SK-N-SH (cell line): Measurements from ENCODE around the gene SPAG8. TPM values are rescaled to one million over a fixed set of nuclear protein-coding genes. Genes with fewer than 3 reads are reported as not detected.

Source experiments
- CTCF ChIA-PET: fragments of 300-600, 350-600 bp; formaldehyde crosslinking; extraction: SDS; loops from one replicate; lab custom pipeline; 2021; lab: Yijun Ruan, JAX
- POLR2A ChIA-PET: fragments of 350-600 bp; sonication (Branson Sonifier 250); formaldehyde crosslinking; extraction: SDS; loops from one replicate; lab custom pipeline; 2020; ENCODE audit warnings: antibody characterized with exemption, inconsistent platforms; lab: Yijun Ruan, JAX
- DNase-seq: peaks from one replicate; pipeline ENCODE4 v3.0.0; 2012
- H2AFZ ChIP-seq: fragments of 200-600 bp; sonication (generic); 2 replicates; pipeline ENCODE4 v1.8.1; 2016; ENCODE audit warnings: antibody characterized with exemption, mild to moderate bottlenecking, low read depth
- H3F3A ChIP-seq: fragments of 200-600 bp; sonication (generic); replicated peaks from 2 replicates; pipeline ENCODE3; 2016; ENCODE audit warnings: antibody characterized with exemption, mild to moderate bottlenecking; ENCODE audit not compliant: insufficient read depth
- H3K27ac ChIP-seq, 2 experiments: fragments of 200-500 bp in 1 of 2; fragments of 200-600 bp in 1 of 2; sonication (Bioruptor generic) in 1 of 2; sonication (generic), shearing (Covaris generic) in 1 of 2; 2 replicates each; pipeline versions ENCODE4 v1.5.1 to v1.6.1; 2014 to 2016; ENCODE audit warnings: low read depth in 2 of 2, inconsistent platforms in 1 of 2, low read length in 1 of 2, mild to moderate bottlenecking in 1 of 2, mixed read lengths in 1 of 2
- H3K27me3 ChIP-seq: fragments of 200-600 bp; sonication (generic), shearing (Covaris generic); 2 replicates; pipeline ENCODE4 v1.6.1; 2016; ENCODE audit warnings: mixed run types; ENCODE audit not compliant: insufficient read depth
- H3K36me3 ChIP-seq, 2 experiments: fragments of 200-500 bp in 1 of 2; fragments of 200-600 bp in 1 of 2; sonication (Bioruptor generic) in 1 of 2; sonication (generic) in 1 of 2; replicated peaks in 1 of 2; 2 replicates each; pipeline versions ENCODE3 to v1.5.1; 2014 to 2016; ENCODE audit warnings: low read length in 1 of 2, mild to moderate bottlenecking in 1 of 2; ENCODE audit not compliant: insufficient read depth in 2 of 2, control insufficient read depth in 1 of 2
- H3K4me1 ChIP-seq, 2 experiments: fragments of 200-500 bp in 1 of 2; fragments of 200-600 bp in 1 of 2; sonication (Bioruptor generic) in 1 of 2; sonication (generic), shearing (Covaris generic) in 1 of 2; 2 replicates each; pipeline versions ENCODE4 v1.5.1 to v1.6.1; 2014 to 2016; ENCODE audit warnings: low read depth in 1 of 2, low read length in 1 of 2, mixed run types in 1 of 2; ENCODE audit not compliant: insufficient read depth in 2 of 2, control insufficient read depth in 1 of 2
- H3K4me2 ChIP-seq: fragments of 200-600 bp; sonication (generic), shearing (Covaris generic); 2 replicates; pipeline ENCODE4 v1.6.1; 2017; ENCODE audit warnings: mixed run types
- H3K4me3 ChIP-seq, 2 experiments: fragments of 200-500 bp in 1 of 2; fragments of 200-600 bp in 1 of 2; sonication (Bioruptor generic) in 1 of 2; sonication (generic), shearing (Covaris generic) in 1 of 2; 2 replicates each; pipeline versions ENCODE4 v1.5.1 to v1.8.1; 2014 to 2016; ENCODE audit warnings: low read depth in 2 of 2, inconsistent platforms in 1 of 2, low read length in 1 of 2, mild to moderate bottlenecking in 1 of 2, mixed read lengths in 1 of 2, moderate library complexity in 1 of 2
- H3K79me2 ChIP-seq: fragments of 200-600 bp; sonication (generic); 2 replicates; pipeline ENCODE4 v1.8.1; 2017; ENCODE audit warnings: mild to moderate bottlenecking; ENCODE audit not compliant: insufficient read depth
- H3K9ac ChIP-seq: fragments of 200-600 bp; sonication (generic); 2 replicates; pipeline ENCODE4 v1.6.1; 2017; ENCODE audit warnings: mixed run types
- H3K9me2 ChIP-seq: fragments of 200-600 bp; sonication (generic); 2 replicates; pipeline ENCODE4 v1.6.1; 2017; ENCODE audit warnings: mixed run types
- H3K9me3 ChIP-seq: fragments of 200-600 bp; sonication (generic); 2 replicates; pipeline ENCODE4 v1.6.1; 2017; ENCODE audit warnings: mixed run types, mild to moderate bottlenecking, moderate library complexity
- H4K20me1 ChIP-seq: fragments of 200-600 bp; sonication (generic); 2 replicates; pipeline ENCODE4 v1.6.1; 2017; ENCODE audit warnings: mild to moderate bottlenecking, mixed run types; ENCODE audit not compliant: insufficient read depth
- ELF1 ChIP-seq: IDR thresholded peaks from 2 replicates; pipeline ENCODE4 v1.4.0; 2012
- EP300 ChIP-seq, 2 experiments: IDR thresholded peaks; 2 replicates each; pipeline versions ENCODE4 v1.4.0 to v1.6.1; 2012; ENCODE audit warnings: borderline replicate concordance in 1 of 2, low read depth in 1 of 2, low read length in 1 of 2
- FOXM1 ChIP-seq: IDR thresholded peaks from 2 replicates; pipeline ENCODE4 v1.4.0; 2012; ENCODE audit warnings: low read depth, mild to moderate bottlenecking
- GABPA ChIP-seq: IDR thresholded peaks from 2 replicates; pipeline ENCODE4 v1.4.0; 2012; ENCODE audit warnings: low read depth, mild to moderate bottlenecking
- JUND ChIP-seq: IDR thresholded peaks from 2 replicates; pipeline ENCODE4 v1.4.0; 2012
- MEF2A ChIP-seq: IDR thresholded peaks from 2 replicates; pipeline ENCODE4 v1.4.0; 2012; ENCODE audit warnings: low read depth, borderline replicate concordance
- RFX5 ChIP-seq: IDR thresholded peaks from 2 replicates; pipeline ENCODE4 v1.6.1; 2012; ENCODE audit warnings: mild to moderate bottlenecking, improper control_type of control experiment, low read length
- SIN3A ChIP-seq: IDR thresholded peaks from 2 replicates; pipeline ENCODE4 v1.6.1; 2012; ENCODE audit warnings: low read depth, mild to moderate bottlenecking, low read length, moderate library complexity, borderline replicate concordance
- SMC3 ChIP-seq: IDR thresholded peaks from 2 replicates; pipeline ENCODE4 v1.6.1; 2012; ENCODE audit warnings: low read depth, low read length, improper control_type of control experiment
- TCF12 ChIP-seq: IDR thresholded peaks from 2 replicates; pipeline ENCODE4 v1.4.0; 2012
- USF1 ChIP-seq: IDR thresholded peaks from 2 replicates; pipeline ENCODE4 v1.4.0; 2012; ENCODE audit warnings: low read depth, borderline replicate concordance
- WGBS: methylation state at CpG from one replicate; pipeline ENCODE4 v1.1.6; 2017; ENCODE audit warnings: low lambda C conversion rate; 5-methylcytosine and 5-hydroxymethylcytosine counted together
- polyA plus RNA-seq, 3 experiments: library from polyadenylated mRNA; depleted of rRNA; stranded (reverse); fragments of >200 nt; gene quantifications; 2 replicates each; pipeline ENCODE4 v1.2.3, GENCODE V29; 2012
- TF ChIP-seq, protein P1 (sequence below): IDR thresholded peaks from 2 replicates; pipeline ENCODE4; 2012

Gene SPAG8
- polyA plus RNA-seq, 1 of the 3 experiments (the other 2 are of a cell fraction): 1.5 TPM

GRCh38 chr9:35793461-35793860 lies 18.6 kb downstream of the SPAG8 start:
- Histone ChIP-seq H3K79me2 (no peaks in the 10 kb centered on the region), H3K9me3 (no peaks in the 10 kb centered on the region), H3K9ac (no peak overlapping the region), H4K20me1 (no peaks in the 10 kb centered on the region), H3K4me2 (no peak overlapping the region), H3F3A (peaks cover 14% of the 10 kb centered on the region), H3K4me3 (no peak overlapping the region), H3K9me2 (no peaks in the 10 kb centered on the region), H3K36me3 (peaks cover 0 to 3% of the 10 kb centered on the region in 2 experiments), H3K27me3 (no peaks in the 10 kb centered on the region), H2AFZ (no peak overlapping the region), H3K27ac (no peak overlapping the region; a peak in 1 of 4 replicates), H3K4me1 (peaks cover 0 to 13% of the 10 kb centered on the region in 2 experiments; a peak in 2 of 4 replicates)
- DNase-seq: peak; percentile 82
- no peak for TF ChIP-seq SIN3A
- TF ChIP-seq EP300 (IDR thresholded peaks at IDR 0.05; ENCODE audit: borderline replicate concordance in 1 of 2, low read depth in 1 of 2, low read length in 1 of 2): peak in 1 of 2 experiments; percentile 47; a peak in 1 of 4 replicates
- no peak for TF ChIP-seq ELF1
- CTCF ChIA-PET: interaction anchor here (0.6 to 6.5 kb wide), 12 partner anchors 9 to 230 kb away, joined by 3 to 136 read pairs (median 3); partner anchors contain the start of genes ARHGEF39, HINT2 and SPAG8
- 63% methylated on average over 2 of the region's 2 CpGs for WGBS
- POLR2A ChIA-PET: no interaction called here

GRCh38 chr9:35792826-35793225 lies 19.2 kb downstream of the SPAG8 start:
- no peak overlapping the region for H2AFZ ChIP-seq
- H3K27ac ChIP-seq: no peak overlapping the region
- no peaks in the 10 kb centered on the region for H3K27me3 ChIP-seq
- no peak for DNase-seq
- H3K4me3 ChIP-seq: no peak overlapping the region
- WGBS: 97% methylated on average over 10 of the region's 14 CpGs
- H3K4me1 ChIP-seq: peaks cover 0 to 12% of the 10 kb centered on the region in 2 experiments; a peak in 1 of 4 replicates
- H3K4me2 ChIP-seq: no peak overlapping the region
- H3K79me2 ChIP-seq: no peaks in the 10 kb centered on the region
- H3F3A ChIP-seq: peaks cover 9% of the 10 kb centered on the region
- CTCF ChIA-PET: interaction anchor here (0.6 to 6.5 kb wide), 15 partner anchors 9 to 231 kb away, joined by 3 to 136 read pairs (median 4); partner anchors contain the start of genes ARHGEF39, CREB3, HINT2 and SPAG8
- POLR2A ChIA-PET: no interaction called here
- no peaks in the 10 kb centered on the region for H4K20me1 ChIP-seq
- H3K36me3 ChIP-seq: peaks cover 0 to 3% of the 10 kb centered on the region in 2 experiments
- H3K9me3 ChIP-seq: no peaks in the 10 kb centered on the region
- TF ChIP-seq, protein P1, sequence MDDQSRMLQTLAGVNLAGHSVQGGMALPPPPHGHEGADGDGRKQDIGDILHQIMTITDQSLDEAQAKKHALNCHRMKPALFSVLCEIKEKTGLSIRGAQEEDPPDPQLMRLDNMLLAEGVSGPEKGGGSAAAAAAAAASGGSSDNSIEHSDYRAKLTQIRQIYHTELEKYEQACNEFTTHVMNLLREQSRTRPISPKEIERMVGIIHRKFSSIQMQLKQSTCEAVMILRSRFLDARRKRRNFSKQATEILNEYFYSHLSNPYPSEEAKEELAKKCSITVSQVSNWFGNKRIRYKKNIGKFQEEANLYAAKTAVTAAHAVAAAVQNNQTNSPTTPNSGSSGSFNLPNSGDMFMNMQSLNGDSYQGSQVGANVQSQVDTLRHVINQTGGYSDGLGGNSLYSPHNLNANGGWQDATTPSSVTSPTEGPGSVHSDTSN: no peak
- no peak for TF ChIP-seq JUND
- TF ChIP-seq FOXM1: no peak
- no peak for TF ChIP-seq MEF2A
- TF ChIP-seq GABPA: no peak
- no peak for TF ChIP-seq TCF12
- TF ChIP-seq USF1: no peak
- no peak for TF ChIP-seq SMC3
- TF ChIP-seq RFX5: no peak
- TF ChIP-seq, all 33 proteins: peak for 0
- H3K9ac ChIP-seq: no peak overlapping the region
- no peaks in the 10 kb centered on the region for H3K9me2 ChIP-seq
